ENCODE data around the gene SLC4A7.
"Not testable (repeated sequence)": the region's sequence is repeated elsewhere in the genome, so short reads cannot be mapped to it uniquely, and the experiment has no call there.

SLC4A7 gene

GRCh38 chr3:27484015-27484844 lies at the start of gene SLC4A7:
TSS of gene SLC4A7 (minus strand) at chr3:27484384. CDS start at chr3:27484126, 258 bp downstream.
- peak; percentile 98 for DNase-seq (ENCODE audit: low spot score)

GRCh38 chr3:27533261-27533607 lies 49.0 kb upstream of the SLC4A7 start:
- no peak for DNase-seq (ENCODE audit: low spot score)

- DNase-seq (ENCODE audit: low spot score) = no peak
These were observed 48.5 kb upstream of the SLC4A7 start for GRCh38 chr3:27532426-27533260.

- DNase-seq (ENCODE audit: low spot score) = not testable (repeated sequence)
These were observed 47.1 kb upstream of the SLC4A7 start for GRCh38 chr3:27531193-27531751.

- DNase-seq (ENCODE audit: low spot score) = no peak
These were observed 44.6 kb upstream of the SLC4A7 start for GRCh38 chr3:27528791-27529190.

- peak; percentile 25 for DNase-seq (ENCODE audit: low spot score)
These were observed 42.6 kb upstream of the SLC4A7 start for GRCh38 chr3:27526614-27527315.

- DNase-seq (ENCODE audit: low spot score) = no peak
These were observed 37.7 kb upstream of the SLC4A7 start for GRCh38 chr3:27521872-27522265.

- DNase-seq (ENCODE audit: low spot score) = peak; percentile 30
These were observed 37.1 kb upstream of the SLC4A7 start for GRCh38 chr3:27521179-27521871.

GRCh38 chr3:27511724-27512422 lies 27.7 kb upstream of the SLC4A7 start:
- DNase-seq (ENCODE audit: low spot score) = no peak

- DNase-seq (ENCODE audit: low spot score) = no peak
These were observed 25.2 kb upstream of the SLC4A7 start for GRCh38 chr3:27509376-27509775.

- no peak for DNase-seq (ENCODE audit: low spot score)
These were observed 24.2 kb upstream of the SLC4A7 start for GRCh38 chr3:27508424-27508823.

GRCh38 chr3:27507515-27508266 lies 23.5 kb upstream of the SLC4A7 start:
- DNase-seq (ENCODE audit: low spot score) = no peak

- DNase-seq (ENCODE audit: low spot score) = no peak
These were observed 22.9 kb upstream of the SLC4A7 start for GRCh38 chr3:27507111-27507510.

- DNase-seq (ENCODE audit: low spot score) = no peak
These were observed 20.6 kb upstream of the SLC4A7 start for GRCh38 chr3:27504749-27505148.

GRCh38 chr3:27503526-27503925 lies 19.3 kb upstream of the SLC4A7 start:
- DNase-seq (ENCODE audit: low spot score) = no peak

GRCh38 chr3:27501759-27502158 lies 17.6 kb upstream of the SLC4A7 start:
- no peak for DNase-seq (ENCODE audit: low spot score)

GRCh38 chr3:27500986-27501385 lies 16.8 kb upstream of the SLC4A7 start:
- DNase-seq (ENCODE audit: low spot score) = no peak

GRCh38 chr3:27500035-27500434 lies 15.9 kb upstream of the SLC4A7 start:
- DNase-seq (ENCODE audit: low spot score) = no peak

GRCh38 chr3:27494784-27495183 lies 10.6 kb upstream of the SLC4A7 start:
- no peak for DNase-seq (ENCODE audit: low spot score)

- DNase-seq (ENCODE audit: low spot score) = no peak
These were observed 4.6 kb upstream of the SLC4A7 start for GRCh38 chr3:27488821-27489220.

All from activated CD4-positive, alpha-beta T cell treated with anti-CD3 and anti-CD28 coated beads, Interleukin-2, Interleukin-4, amounts not matched to agents 100 ng/mL and 50 ng/mL, durations not matched to agents 16 hours and 8 hours (primary cell).